IPS-18a (cell line): Measurements from ENCODE around the gene NPTXR.

Experiments
- H3K27ac ChIP-seq: one replicate; pipeline ENCODE4 v1.5.1; 2013; ENCODE audit warnings: low read length
- H3K27me3 ChIP-seq: one replicate; pipeline ENCODE4 v1.6.1; 2013; ENCODE audit warnings: mild to moderate bottlenecking, low read length; ENCODE audit not compliant: control insufficient read depth, insufficient read depth
- H3K36me3 ChIP-seq: one replicate; pipeline ENCODE4 v1.6.1; 2013; ENCODE audit warnings: low read depth, low read length; ENCODE audit not compliant: control insufficient read depth
- H3K4me1 ChIP-seq: one replicate; pipeline ENCODE4 v1.6.1; 2013; ENCODE audit warnings: low read depth, low read length; ENCODE audit not compliant: control insufficient read depth
- H3K4me3 ChIP-seq: one replicate; pipeline ENCODE4 v1.5.1; 2013; ENCODE audit warnings: low read length
- H3K9ac ChIP-seq: one replicate; pipeline ENCODE4 v1.6.1; 2013; ENCODE audit warnings: mild to moderate bottlenecking, low read length, moderate library complexity
- H3K9me3 ChIP-seq: one replicate; pipeline ENCODE4 v1.6.1; 2013; ENCODE audit warnings: low read depth, low read length; ENCODE audit not compliant: control insufficient read depth

NPTXR gene

DNA sequence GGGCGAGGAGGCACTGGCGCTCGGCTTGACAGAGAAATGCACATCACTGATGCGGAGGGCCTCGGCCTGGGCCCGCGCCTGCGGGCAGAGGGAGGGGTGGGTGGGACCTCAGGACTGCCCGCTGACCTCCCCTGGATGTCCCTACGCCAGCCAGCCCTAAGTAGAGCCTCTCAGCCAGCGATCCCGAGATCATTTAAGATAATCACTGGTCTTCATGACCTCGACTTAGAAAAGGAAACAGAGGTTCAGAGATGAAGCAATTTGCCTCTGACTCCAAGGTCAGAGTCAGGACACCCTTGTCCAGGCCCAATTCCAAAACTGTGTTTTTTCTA is 23.3 kb upstream of the NPTXR start:
- no peak overlapping the region for H3K27ac ChIP-seq
- H3K27me3 ChIP-seq, result no peaks in the 10 kb centered on the region
- no peak overlapping the region for H3K9ac ChIP-seq
- H3K4me3 ChIP-seq, result no peak overlapping the region
- no peaks in the 10 kb centered on the region for H3K9me3 ChIP-seq
- H3K4me1 ChIP-seq, result peaks cover 21% of the 10 kb centered on the region
- peaks cover 39% of the 10 kb centered on the region for H3K36me3 ChIP-seq

DNA sequence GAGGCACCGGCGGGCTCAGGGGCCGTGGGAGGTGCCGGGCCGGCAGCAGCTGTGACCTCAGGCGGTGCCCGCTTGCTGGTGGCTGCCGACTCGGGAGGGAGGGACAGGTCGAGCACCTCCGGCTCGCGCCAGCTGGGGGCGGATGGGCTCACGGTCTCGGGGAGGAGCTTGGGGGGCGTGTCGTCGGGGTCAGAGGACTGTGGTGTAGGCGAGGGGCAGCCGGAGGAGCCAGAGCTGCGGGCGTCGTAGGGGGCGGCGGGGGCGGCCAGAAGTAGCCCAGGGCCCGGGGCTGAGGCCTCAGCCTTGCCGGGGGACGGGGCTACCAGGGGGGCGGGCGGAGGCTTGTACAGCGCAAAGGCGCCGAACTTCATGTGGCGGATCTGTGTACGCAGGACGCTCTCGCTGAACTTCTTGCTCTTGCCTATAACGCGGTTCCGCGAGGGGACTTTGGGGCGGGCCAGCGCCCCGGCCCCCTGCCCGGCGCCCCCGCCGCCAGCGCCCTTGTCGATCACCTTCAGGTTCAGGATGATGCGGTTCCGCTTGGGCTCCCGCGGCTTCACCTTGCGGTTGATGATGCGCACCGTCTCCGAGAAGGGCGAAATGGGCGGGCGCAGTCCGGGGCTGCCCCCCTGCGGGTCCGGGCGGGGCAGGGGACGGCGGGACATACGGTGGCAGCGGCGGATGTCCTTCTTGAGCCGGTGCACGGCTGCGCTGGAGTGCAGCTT is 22.7 kb upstream of the NPTXR start:
- no peaks in the 10 kb centered on the region for H3K9me3 ChIP-seq
- H3K27me3 ChIP-seq, result no peaks in the 10 kb centered on the region
- no peak overlapping the region for H3K4me3 ChIP-seq
- no peak overlapping the region for H3K9ac ChIP-seq
- H3K27ac ChIP-seq, result no peak overlapping the region
- H3K4me1 ChIP-seq, result peaks cover 24% of the 10 kb centered on the region
- peaks cover 39% of the 10 kb centered on the region for H3K36me3 ChIP-seq

DNA sequence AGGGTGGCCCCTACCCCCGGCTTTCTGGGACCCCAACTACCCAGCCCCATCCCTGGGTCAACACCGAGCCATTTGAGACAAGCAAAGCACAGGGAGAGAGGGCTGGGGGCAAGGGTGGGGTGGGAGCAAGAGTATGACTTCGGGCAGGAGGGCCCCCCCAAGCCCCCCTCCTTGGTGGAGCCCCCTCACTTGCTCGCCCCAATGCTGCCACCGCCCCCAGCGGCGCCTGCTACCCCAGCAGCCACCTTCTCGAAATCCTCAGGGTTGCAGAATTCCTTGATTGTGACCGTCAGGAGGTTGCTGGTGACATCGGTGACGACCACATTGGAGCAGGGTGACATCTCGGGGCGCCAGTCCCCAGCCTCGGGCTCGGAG is 22.2 kb upstream of the NPTXR start:
- H3K36me3 ChIP-seq, result peaks cover 39% of the 10 kb centered on the region

DNA sequence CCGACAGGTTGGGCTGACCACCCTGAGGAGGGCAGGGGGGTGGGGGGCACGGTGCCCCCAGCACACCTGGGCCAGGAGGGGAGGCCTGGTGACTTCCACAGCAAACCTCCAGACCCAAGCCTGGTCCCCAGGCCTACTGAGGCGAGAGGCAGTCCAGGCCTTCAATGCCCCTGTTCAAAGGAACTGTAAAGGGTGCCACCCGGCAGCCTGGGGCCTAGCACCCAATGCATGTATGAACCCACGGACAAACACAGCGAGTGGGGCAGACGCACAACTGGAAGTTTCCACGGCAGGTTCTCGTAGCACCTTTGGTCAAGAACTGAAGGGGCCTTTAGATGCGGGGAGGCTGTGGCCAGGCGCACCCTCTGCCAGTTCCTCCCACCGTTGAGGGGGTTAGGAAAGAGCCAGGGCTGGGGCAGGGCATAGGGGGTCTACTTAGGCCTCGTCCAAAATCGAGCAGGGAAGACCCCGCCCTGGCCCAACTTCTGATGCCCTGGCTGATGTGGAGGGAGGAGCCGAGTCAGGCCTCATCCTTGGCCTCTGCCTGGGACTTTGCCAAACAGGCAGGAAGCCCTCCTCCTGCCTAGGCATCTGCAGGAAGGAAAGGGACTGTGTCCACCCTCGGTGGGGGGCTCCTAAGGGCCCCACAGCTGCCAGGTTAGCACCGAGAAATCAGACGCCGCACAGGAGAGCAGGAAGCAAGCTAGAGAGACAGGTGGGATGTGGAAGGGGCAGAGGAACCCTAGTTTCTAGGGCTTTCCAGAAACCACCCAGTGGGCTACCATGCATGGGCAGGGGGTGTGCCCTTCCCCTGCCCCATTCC is 21.6 kb upstream of the NPTXR start:
- peaks cover 22% of the 10 kb centered on the region for H3K4me1 ChIP-seq
- H3K27ac ChIP-seq, result no peak overlapping the region
- H3K9me3 ChIP-seq, result no peaks in the 10 kb centered on the region
- no peak overlapping the region for H3K4me3 ChIP-seq
- no peaks in the 10 kb centered on the region for H3K27me3 ChIP-seq
- H3K36me3 ChIP-seq, result peaks cover 39% of the 10 kb centered on the region
- no peak overlapping the region for H3K9ac ChIP-seq

More for the DNA sequence above, 22.2 kb upstream of the NPTXR start:
- no peaks in the 10 kb centered on the region for H3K27me3 ChIP-seq
- no peak overlapping the region for H3K9ac ChIP-seq
- H3K4me3 ChIP-seq, result no peak overlapping the region
- H3K9me3 ChIP-seq, result no peaks in the 10 kb centered on the region
- H3K4me1 ChIP-seq, result peaks cover 28% of the 10 kb centered on the region
- H3K27ac ChIP-seq, result no peak overlapping the region

DNA sequence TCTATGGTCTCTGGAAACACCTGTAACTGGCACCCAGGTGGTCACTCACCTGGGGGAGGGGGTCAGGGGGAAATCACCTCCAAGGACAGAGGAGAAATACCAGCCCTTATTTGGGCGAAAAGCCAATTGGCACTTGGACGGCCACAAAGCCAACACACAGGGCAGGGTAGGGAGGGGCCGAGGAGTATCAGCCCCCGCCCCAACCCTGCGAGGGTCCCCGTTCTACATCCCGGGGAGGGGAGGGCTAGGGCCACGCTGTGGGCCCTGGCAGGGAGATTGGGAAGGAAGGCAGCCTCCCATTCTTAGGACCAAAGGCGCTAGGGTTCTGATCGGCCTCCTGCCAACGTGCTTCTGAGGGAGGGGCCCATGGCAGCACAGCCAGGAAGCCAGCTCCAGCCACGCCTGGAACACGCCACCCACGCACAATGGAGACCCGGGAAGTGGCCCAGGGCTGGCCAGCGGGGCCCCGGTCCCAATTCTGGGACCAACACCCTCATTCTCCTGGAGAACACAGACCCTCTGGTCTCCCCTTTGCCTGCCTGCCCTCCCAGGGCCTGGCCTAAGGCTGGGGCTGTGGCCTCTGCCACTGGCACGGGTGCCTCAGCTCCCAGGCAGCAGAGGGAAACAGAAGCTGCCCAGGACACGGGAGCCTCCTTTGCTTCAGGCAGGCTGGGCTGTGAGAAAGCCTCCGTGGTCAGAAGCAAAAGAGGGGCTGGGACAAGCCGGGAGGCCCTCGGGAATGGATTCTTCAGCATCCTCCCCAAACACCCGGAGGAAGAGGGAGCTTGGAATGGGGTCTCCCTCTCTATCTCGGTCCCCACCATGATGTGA is 20.7 kb upstream of the NPTXR start:
- no peaks in the 10 kb centered on the region for H3K9me3 ChIP-seq
- H3K9ac ChIP-seq, result no peak overlapping the region
- no peak overlapping the region for H3K27ac ChIP-seq
- H3K27me3 ChIP-seq, result no peaks in the 10 kb centered on the region
- no peak overlapping the region for H3K4me3 ChIP-seq
- peaks cover 21% of the 10 kb centered on the region for H3K4me1 ChIP-seq
- H3K36me3 ChIP-seq, result peaks cover 35% of the 10 kb centered on the region

DNA sequence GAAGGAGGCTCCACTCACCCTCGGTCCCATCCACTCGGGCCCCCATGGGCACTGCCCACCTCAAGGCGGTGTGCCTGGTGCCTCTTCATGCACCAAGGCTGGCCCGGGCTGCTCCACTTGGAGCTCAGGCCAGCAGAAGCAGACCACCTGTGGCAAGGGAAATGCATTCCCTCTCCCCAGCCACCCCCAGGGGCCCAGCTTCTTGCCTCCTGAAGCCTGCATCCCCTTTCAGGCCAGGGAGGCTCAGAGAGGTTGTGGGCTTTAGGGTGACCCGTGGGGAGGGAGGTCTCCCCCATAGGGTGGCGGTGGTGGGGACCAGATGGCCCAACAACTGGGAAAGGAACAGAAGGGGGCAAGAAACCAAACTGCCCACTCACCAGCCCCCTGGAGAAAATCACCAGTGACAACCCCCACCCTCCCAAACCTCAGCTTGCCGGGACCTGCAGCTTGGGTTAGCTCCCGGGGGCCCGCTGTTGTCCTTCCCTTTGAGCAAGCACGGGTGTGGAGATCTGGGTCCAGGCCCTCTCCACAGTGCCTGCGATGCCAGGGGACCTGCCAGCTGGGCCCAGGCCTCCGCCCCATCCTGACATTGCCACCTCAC is 19.8 kb upstream of the NPTXR start:
- H3K27ac ChIP-seq, result no peak overlapping the region
- peaks cover 29% of the 10 kb centered on the region for H3K36me3 ChIP-seq
- no peaks in the 10 kb centered on the region for H3K27me3 ChIP-seq
- no peak overlapping the region for H3K4me3 ChIP-seq
- peaks cover 17% of the 10 kb centered on the region for H3K4me1 ChIP-seq
- H3K9ac ChIP-seq, result no peak overlapping the region
- no peaks in the 10 kb centered on the region for H3K9me3 ChIP-seq

DNA sequence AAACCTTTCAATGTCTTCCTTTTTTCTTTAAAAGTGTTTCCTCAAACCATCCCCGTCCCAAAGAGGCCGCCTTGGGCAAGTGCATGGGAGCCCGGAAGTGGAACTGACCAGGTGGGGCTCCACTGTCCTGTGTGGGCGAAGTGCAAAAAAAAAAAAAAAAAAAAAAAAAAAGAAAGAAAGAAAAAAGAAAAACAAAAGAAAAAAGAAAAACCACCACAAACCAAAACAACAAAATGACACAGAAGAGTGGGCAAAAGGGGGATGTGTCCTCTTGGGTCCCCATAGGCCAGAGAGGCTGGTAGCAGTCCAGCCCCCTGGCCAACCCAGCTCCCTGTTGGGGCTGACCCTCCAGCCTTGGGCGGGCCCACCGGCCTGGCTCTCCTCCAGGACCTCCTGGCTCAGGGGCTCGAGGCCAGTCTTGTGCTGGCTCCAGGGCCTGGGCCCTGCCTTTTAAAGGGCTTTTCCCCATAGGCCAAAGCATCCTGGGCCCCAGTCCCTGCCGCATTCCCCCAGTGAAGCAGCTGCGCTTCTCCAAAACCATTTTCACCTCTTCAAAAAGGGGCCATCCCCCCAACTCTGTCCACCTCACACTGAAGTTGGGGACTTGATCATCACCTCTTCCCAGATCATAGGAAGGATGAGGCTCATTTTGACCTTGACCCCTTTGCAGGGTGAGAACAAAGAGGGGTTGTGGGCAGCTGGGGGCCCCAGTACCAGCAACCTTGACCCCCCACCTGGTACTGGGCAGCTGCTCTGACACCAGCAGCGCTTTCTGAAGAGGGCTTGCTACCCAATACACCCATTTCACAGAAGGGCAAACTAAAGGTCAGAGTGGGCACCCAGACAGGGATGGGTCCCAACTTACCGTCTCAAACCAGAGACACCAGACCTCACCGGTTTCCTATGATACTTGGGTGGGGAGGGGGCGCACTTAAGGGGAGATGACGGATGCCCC is 18.8 kb upstream of the NPTXR start:
- Histone ChIP-seq H3K36me3 (peaks cover 19% of the 10 kb centered on the region), H3K27ac (no peak overlapping the region), H3K4me1 (peaks cover 17% of the 10 kb centered on the region)

DNA sequence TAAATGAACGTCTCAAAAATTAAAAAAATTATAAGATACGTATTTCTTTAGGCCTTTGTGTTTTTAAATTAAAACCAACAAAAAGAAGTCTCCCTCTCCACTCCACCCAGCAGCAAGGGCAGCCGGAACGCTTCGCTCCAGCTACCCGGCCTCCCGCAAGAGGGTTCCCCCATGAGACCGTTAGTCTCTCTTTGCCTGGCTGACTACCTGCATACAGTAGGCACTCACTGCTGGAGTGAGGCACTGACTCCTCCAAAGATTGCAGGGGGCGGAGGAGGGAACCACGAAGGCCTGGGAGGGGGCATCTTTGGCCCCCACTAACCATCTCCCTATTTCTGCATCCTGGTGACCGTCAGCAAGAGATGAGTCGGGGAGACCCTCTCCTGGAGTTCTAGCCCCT is 18.1 kb upstream of the NPTXR start:
- Histone ChIP-seq H3K9me3 (no peaks in the 10 kb centered on the region), H3K36me3 (peaks cover 15% of the 10 kb centered on the region), H3K27me3 (no peaks in the 10 kb centered on the region), H3K4me3 (no peak overlapping the region), H3K9ac (no peak overlapping the region), H3K27ac (no peak overlapping the region), H3K4me1 (peaks cover 17% of the 10 kb centered on the region)

More for the DNA sequence above, 18.8 kb upstream of the NPTXR start:
- H3K4me3 ChIP-seq, result no peak overlapping the region
- no peaks in the 10 kb centered on the region for H3K27me3 ChIP-seq
- H3K9me3 ChIP-seq, result no peaks in the 10 kb centered on the region
- no peak overlapping the region for H3K9ac ChIP-seq

DNA sequence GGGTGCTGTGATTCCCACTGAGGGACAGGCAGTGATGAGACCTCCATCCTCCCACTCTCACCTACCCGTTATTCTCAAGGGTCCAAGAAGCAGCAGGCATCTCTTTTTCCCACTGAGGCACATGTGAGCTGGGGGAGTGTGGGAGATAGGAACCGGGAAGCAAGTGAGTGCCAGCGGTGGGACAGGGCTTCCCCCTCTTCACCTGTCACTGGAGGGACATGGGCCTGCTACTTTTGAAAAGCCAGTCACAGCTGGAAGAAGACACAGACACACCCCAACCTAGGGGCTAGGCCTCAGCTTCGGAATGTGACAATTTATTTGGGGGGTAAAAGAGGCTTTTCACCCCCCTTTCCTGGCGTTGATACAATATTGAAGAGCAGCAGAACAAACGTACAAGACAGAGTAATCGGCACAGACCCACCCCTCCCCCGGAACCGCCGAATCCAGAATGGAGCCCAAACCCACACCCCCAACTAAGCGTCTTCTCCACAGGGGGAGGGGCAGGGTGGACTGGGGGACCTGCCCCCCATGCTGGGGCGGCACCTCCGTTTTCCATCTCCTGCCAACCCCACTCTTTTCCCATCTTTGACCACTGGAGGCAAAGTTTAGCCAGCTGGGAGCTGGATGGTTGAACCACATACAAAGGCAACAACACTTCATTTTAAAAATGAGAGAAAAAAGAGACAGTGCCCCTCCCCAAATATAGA is 17.5 kb upstream of the NPTXR start:
- H3K27me3 ChIP-seq, result no peaks in the 10 kb centered on the region
- H3K4me3 ChIP-seq, result no peak overlapping the region
- peaks cover 14% of the 10 kb centered on the region for H3K36me3 ChIP-seq
- H3K9me3 ChIP-seq, result no peaks in the 10 kb centered on the region
- H3K4me1 ChIP-seq, result peaks cover 17% of the 10 kb centered on the region
- H3K9ac ChIP-seq, result no peak overlapping the region
- H3K27ac ChIP-seq, result no peak overlapping the region
